HepG2 (cell line): Measurements from ENCODE around the gene THAP5. TPM values are rescaled to one million over a fixed set of nuclear protein-coding genes. Genes with fewer than 3 reads are reported as not detected.

Source experiments
- ATAC-seq: fragments of 200-7000 bp; cut with Tn5 transposase; 3 replicates; pipeline ENCODE4 v1.9.1; 2020; ENCODE audit warnings: mild to moderate bottlenecking, moderate library complexity
- BruUV-seq: library from RNA; stranded (reverse); fragments of 400-500 nt; replicated peaks from 2 replicates; lab custom pipeline; 2021; lab: Mats Ljungman, UMichigan
- CTCF ChIA-PET: fragments of 300-600 bp; formaldehyde crosslinking; extraction: SDS; loops from one replicate; lab custom pipeline; 2021; ENCODE audit warnings: low total read pairs, inconsistent platforms, low intra/inter-chr PET ratio; lab: Yijun Ruan, JAX
- POLR2A ChIA-PET: fragments of 350-600 bp; sonication (Branson Sonifier 250); formaldehyde crosslinking; loops from one replicate; lab custom pipeline; 2020; ENCODE audit warnings: antibody characterized with exemption, inconsistent platforms; lab: Yijun Ruan, JAX
- DNase-seq: peaks from one replicate; pipeline ENCODE4 v3.0.0-alpha.2; 2015; ENCODE audit warnings: low spot score
- FAIRE-seq: peaks from 3 replicates; lab custom pipeline; 2011; peaks lifted over from hg19 to GRCh38; lab: Jason Lieb, UNC
- H2AFZ ChIP-seq: one replicate; pipeline ENCODE4 v1.6.1; 2011; ENCODE audit warnings: low read length, inconsistent platforms
- H3K27ac ChIP-seq: fragments of 300-600 bp; 3 replicates; pipeline ENCODE4 v1.8.0; 2011; ENCODE audit warnings: mixed run types, mild to moderate bottlenecking, mixed read lengths, low read length, inconsistent platforms; ENCODE audit not compliant: insufficient read depth; ENCODE audit errors: extremely low read length
- H3K27me3 ChIP-seq, 2 experiments: fragments of 200-600 bp in 1 of 2; 2 replicates in 1 of 2; 3 replicates in 1 of 2; pipeline versions ENCODE4 v1.6.0 to v1.8.0; 2011; ENCODE audit warnings: low read length in 2 of 2, mild to moderate bottlenecking in 2 of 2, moderate library complexity in 2 of 2, inconsistent platforms in 1 of 2; ENCODE audit not compliant: insufficient read depth in 2 of 2, control insufficient read depth in 1 of 2
- H3K36me3 ChIP-seq, 2 experiments: fragments of 200-600 bp in 1 of 2; replicated peaks in 1 of 2; 2 replicates in 1 of 2; 3 replicates in 1 of 2; pipeline versions ENCODE4 v1.5.1 to v1.8.0; 2011; ENCODE audit warnings: low read length in 2 of 2, inconsistent platforms in 1 of 2; ENCODE audit not compliant: insufficient read depth in 2 of 2, control insufficient read depth in 1 of 2
- H3K4me1 ChIP-seq: 2 replicates; pipeline ENCODE4 v1.5.1; 2012; ENCODE audit warnings: low read length, inconsistent platforms; ENCODE audit not compliant: insufficient read depth
- H3K4me2 ChIP-seq: 2 replicates; pipeline ENCODE4 v1.6.0; 2011; ENCODE audit warnings: low read depth, low read length, inconsistent platforms
- H3K4me3 ChIP-seq, 3 experiments: fragments of 200-600 bp in 1 of 3; sonication (generic), shearing (Covaris generic) in 1 of 3; replicated peaks in 1 of 3; 2 replicates each; pipeline ENCODE4 v1.5.1; 2011 to 2016; ENCODE audit warnings: low read length in 3 of 3, inconsistent platforms in 2 of 3, low read depth in 2 of 3, mild to moderate bottlenecking in 2 of 3, control low read depth in 1 of 3, mixed read lengths in 1 of 3; ENCODE audit not compliant: insufficient read depth in 1 of 3
- H3K79me2 ChIP-seq: one replicate; pipeline ENCODE4 v1.6.1; 2011; ENCODE audit warnings: low read length, inconsistent platforms; ENCODE audit not compliant: insufficient read depth
- H3K9ac ChIP-seq: 2 replicates; pipeline ENCODE4 v1.6.0; 2011; ENCODE audit warnings: mild to moderate bottlenecking, low read depth, low read length, inconsistent platforms; ENCODE audit not compliant: insufficient read depth
- H3K9me3 ChIP-seq: 2 replicates; pipeline ENCODE4 v1.5.1; 2012; ENCODE audit warnings: mild to moderate bottlenecking, low read length
- H4K20me1 ChIP-seq: 2 replicates; pipeline ENCODE4 v1.6.0; 2011; ENCODE audit warnings: inconsistent platforms, mild to moderate bottlenecking, low read length, moderate library complexity; ENCODE audit not compliant: insufficient read depth
- POLR2AphosphoS2 ChIP-seq: IDR thresholded peaks from 2 replicates; pipeline ENCODE4 v1.6.1; 2011; ENCODE audit warnings: low read depth, low read length, improper control_type of control experiment
- POLR2G ChIP-seq: fragments of 200-400 bp; formaldehyde crosslinking; IDR thresholded peaks from 2 replicates; pipeline ENCODE4 v1.6.1; 2018; ENCODE audit warnings: mild to moderate bottlenecking, low read depth, low read length, moderate library complexity
- WGBS: methylation state at CpG from one replicate; pipeline ENCODE4 v1.1.6; 2017; ENCODE audit warnings: low lambda C conversion rate; 5-methylcytosine and 5-hydroxymethylcytosine counted together
- in situ Hi-C: cut with HindIII; loops from 2 replicates; pipeline ENCODE4 v1.10.0; 2017; ENCODE audit warnings: low pct_unique_long_range_greater_than_20kb; ENCODE audit not compliant: extremely low pct_ligation_motif_present
- intact Hi-C: fragments of 100-400 bp; cut with micrococcal nuclease; formaldehyde crosslinking; loops from one replicate; pipeline ENCODE4 v1.10.0; 2022; ENCODE audit not compliant: unreplicated experiment
- polyA plus RNA-seq, 8 experiments: library from polyadenylated mRNA; depleted of rRNA in 3 of 8; stranded (reverse) in 7 of 8; unstranded in 1 of 8; fragments of >200 nt; fragmentation: Illumina TruSeq in 4 of 8; extraction: Trizol in 4 of 8; gene quantifications; 2 replicates each; pipeline versions ENCODE4 v1.2.1 to v1.2.3, GENCODE V29; 2011 to 2016; ENCODE audit warnings: low read depth in 4 of 8, missing spikeins in 1 of 8, mixed read lengths in 1 of 8; ENCODE audit not compliant: insufficient read depth in 1 of 8
- total RNA-seq, 5 experiments: library from RNA; depleted of rRNA; stranded (reverse); fragments of >200 nt; fragmentation: Illumina TruSeq; extraction: Trizol; gene quantifications; 2 replicates each; pipeline ENCODE4 v1.2.3, GENCODE V29; 2016; ENCODE audit warnings: low read depth in 1 of 5
- TF ChIP-seq, protein P1 (sequence below): sonication (generic); formaldehyde crosslinking; IDR thresholded peaks from 2 replicates; pipeline ENCODE4 v1.5.0; 2020; ENCODE audit warnings: missing genetic modification reagents, mild to moderate bottlenecking, borderline replicate concordance

The THAP5 gene
- total and polyA plus RNA-seq, 2 of the 13 experiments (the other 11 are each of a cell fraction or from before 2014, with no cell fraction given): 3.6 to 11.8 TPM

DNA sequence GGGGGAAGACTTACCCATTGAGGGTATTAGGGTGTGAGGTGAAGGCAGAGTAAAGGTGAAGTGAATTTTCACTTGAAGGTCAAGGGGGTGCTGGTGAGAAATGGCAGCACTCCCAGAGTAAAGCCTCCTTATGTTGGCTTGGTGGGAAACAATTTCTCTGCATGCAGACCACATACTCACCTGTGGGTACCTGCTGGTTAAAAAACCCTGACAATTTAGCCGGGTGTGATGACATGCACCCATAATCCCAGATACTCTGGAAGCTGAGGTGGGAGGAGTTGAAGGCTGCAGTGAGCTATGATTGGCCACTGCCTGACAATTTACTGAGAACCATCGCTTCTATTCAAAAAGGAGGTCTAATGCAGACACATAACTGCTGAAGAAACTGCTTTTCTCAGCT, 5.7 kb upstream of the THAP5 start:
- no peak overlapping the region for H2AFZ ChIP-seq
- ChIA-PET CTCF (no interaction called here), POLR2A (no interaction called here)
- FAIRE-seq (no peak), DNase-seq (no peak), ATAC-seq (no peak)
- peaks cover 26% of the 10 kb centered on the region for H3K4me1 ChIP-seq
- TF ChIP-seq, protein P1, sequence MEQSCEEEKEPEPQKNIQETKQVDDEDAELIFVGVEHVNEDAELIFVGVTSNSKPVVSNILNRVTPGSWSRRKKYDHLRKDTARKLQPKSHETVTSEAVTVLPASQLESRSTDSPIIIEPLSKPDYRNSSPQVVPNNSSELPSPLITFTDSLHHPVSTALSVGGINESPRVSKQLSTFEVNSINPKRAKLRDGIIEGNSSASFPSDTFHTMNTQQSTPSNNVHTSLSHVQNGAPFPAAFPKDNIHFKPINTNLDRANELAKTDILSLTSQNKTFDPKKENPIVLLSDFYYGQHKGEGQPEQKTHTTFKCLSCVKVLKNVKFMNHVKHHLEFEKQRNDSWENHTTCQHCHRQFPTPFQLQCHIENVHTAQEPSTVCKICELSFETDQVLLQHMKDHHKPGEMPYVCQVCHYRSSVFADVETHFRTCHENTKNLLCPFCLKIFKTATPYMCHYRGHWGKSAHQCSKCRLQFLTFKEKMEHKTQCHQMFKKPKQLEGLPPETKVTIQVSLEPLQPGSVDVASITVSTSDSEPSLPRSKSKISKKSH (CRISPR knock-in tag): no peak
- peak; percentile 29; the same call in 1 of the 2 replicates for TF ChIP-seq POLR2G
- 90% methylated on average over 2 of the region's 2 CpGs for WGBS
- in situ Hi-C loops: no loop called here
- H3K9me3 ChIP-seq: no peaks in the 10 kb centered on the region
- H3K27me3 ChIP-seq: no peaks in the 10 kb centered on the region; a peak in 1 of 5 replicates
- intact Hi-C loops: no loop called here
- H3K9ac ChIP-seq: no peak overlapping the region
- H4K20me1 ChIP-seq: peaks cover 4% of the 10 kb centered on the region
- H3K4me3 ChIP-seq: no peak overlapping the region
- no peak overlapping the region for H3K4me2 ChIP-seq
- H3K27ac ChIP-seq: no peak overlapping the region
- peaks cover 28% of the 10 kb centered on the region for H3K79me2 ChIP-seq
- peaks cover 0 to 13% of the 10 kb centered on the region in 2 experiments; a peak in 2 of 5 replicates for H3K36me3 ChIP-seq
- no TSS peak for BruUV-seq

- no TSS peak for BruUV-seq
- intact Hi-C loops: no loop called here
- Histone ChIP-seq H3K79me2 (peaks cover 46% of the 10 kb centered on the region), H3K9ac (no peak overlapping the region), H4K20me1 (peaks cover 4% of the 10 kb centered on the region), H3K4me1 (peaks cover 37% of the 10 kb centered on the region), H3K4me2 (0 out of 2 replicates have a peak overlapping the region, but pooled peaks have one; percentile 82), H3K27ac (no peak overlapping the region), H3K27me3 (no peaks in the 10 kb centered on the region; a peak in 1 of 5 replicates), H3K9me3 (no peaks in the 10 kb centered on the region), H3K4me3 (peak overlapping the region in 1 of 3 experiments; percentile 97; a peak in 2 of 6 replicates), H2AFZ (no peak overlapping the region), H3K36me3 (peaks cover 0 to 13% of the 10 kb centered on the region in 2 experiments; a peak in 2 of 5 replicates)
- in situ Hi-C loops: no loop called here
- no peak for DNase-seq
- ChIA-PET CTCF (no interaction called here), POLR2A (no interaction called here)
- no peak for ATAC-seq
- 90% methylated on average over 2 of the region's 2 CpGs for WGBS
- TF ChIP-seq POLR2AphosphoS2: no peak
- no peak for FAIRE-seq
These were observed 3.0 kb upstream of the THAP5 start for GRCh38 chr7:108572480-108572879.
